ENCODE data around the gene SLC26A1. TPM values are rescaled to one million over a fixed set of nuclear protein-coding genes. Genes with fewer than 3 reads are reported as not detected.
A peak's percentile ranks its signal among the peaks of the same experiment; 100 is the strongest.

Gene SLC26A1
- total and polyA plus RNA-seq, 2 of the 13 experiments (the other 11 are each of a cell fraction or from before 2014, with no cell fraction given), result 5.4 to 22.9 TPM

- TF ChIP-seq, protein P1, sequence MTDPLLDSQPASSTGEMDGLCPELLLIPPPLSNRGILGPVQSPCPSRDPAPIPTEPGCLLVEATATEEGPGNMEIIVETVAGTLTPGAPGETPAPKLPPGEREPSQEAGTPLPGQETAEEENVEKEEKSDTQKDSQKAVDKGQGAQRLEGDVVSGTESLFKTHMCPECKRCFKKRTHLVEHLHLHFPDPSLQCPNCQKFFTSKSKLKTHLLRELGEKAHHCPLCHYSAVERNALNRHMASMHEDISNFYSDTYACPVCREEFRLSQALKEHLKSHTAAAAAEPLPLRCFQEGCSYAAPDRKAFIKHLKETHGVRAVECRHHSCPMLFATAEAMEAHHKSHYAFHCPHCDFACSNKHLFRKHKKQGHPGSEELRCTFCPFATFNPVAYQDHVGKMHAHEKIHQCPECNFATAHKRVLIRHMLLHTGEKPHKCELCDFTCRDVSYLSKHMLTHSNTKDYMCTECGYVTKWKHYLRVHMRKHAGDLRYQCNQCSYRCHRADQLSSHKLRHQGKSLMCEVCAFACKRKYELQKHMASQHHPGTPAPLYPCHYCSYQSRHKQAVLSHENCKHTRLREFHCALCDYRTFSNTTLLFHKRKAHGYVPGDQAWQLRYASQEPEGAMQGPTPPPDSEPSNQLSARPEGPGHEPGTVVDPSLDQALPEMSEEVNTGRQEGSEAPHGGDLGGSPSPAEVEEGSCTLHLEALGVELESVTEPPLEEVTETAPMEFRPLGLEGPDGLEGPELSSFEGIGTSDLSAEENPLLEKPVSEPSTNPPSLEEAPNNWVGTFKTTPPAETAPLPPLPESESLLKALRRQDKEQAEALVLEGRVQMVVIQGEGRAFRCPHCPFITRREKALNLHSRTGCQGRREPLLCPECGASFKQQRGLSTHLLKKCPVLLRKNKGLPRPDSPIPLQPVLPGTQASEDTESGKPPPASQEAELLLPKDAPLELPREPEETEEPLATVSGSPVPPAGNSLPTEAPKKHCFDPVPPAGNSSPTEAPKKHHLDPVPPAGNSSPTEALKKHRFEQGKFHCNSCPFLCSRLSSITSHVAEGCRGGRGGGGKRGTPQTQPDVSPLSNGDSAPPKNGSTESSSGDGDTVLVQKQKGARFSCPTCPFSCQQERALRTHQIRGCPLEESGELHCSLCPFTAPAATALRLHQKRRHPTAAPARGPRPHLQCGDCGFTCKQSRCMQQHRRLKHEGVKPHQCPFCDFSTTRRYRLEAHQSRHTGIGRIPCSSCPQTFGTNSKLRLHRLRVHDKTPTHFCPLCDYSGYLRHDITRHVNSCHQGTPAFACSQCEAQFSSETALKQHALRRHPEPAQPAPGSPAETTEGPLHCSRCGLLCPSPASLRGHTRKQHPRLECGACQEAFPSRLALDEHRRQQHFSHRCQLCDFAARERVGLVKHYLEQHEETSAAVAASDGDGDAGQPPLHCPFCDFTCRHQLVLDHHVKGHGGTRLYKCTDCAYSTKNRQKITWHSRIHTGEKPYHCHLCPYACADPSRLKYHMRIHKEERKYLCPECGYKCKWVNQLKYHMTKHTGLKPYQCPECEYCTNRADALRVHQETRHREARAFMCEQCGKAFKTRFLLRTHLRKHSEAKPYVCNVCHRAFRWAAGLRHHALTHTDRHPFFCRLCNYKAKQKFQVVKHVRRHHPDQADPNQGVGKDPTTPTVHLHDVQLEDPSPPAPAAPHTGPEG (CRISPR knock-in tag; IDR thresholded peaks at IDR 0.05), result peak; percentile 6; the same call in 1 of the 2 replicates
Measured at GRCh38 chr4:973431-974397, 19.5 kb downstream of the SLC26A1 start, which contains the start of gene DGKQ (continued).

- FAIRE-seq (no peak), ATAC-seq (peak; percentile 56), DNase-seq (ENCODE audit: low spot score) (no peak)
- POLR2A ChIA-PET, result interaction anchor here (1.4 kb wide), 2 partner anchors 14 to 41 kb away, joined by 3 to 4 read pairs; partner anchors contain the start of genes GAK, IDUA and TMEM175
- CTCF ChIA-PET (ENCODE audit: low intra/inter-chr PET ratio, low total read pairs), result no interaction called here
- peaks cover 21% of the 10 kb centered on the region for H3K4me1 ChIP-seq (ENCODE audit: insufficient read depth, low read length)
- no peaks in the 10 kb centered on the region for H3K36me3 ChIP-seq (replicated peaks in 1 of 2; ENCODE audit: control insufficient read depth in 1 of 2, insufficient read depth in 2 of 2, low read length in 2 of 2)
- H3K79me2 ChIP-seq (ENCODE audit: insufficient read depth, low read length), result no peaks in the 10 kb centered on the region
- H3K9ac ChIP-seq (ENCODE audit: insufficient read depth, low read depth, low read length), result peak overlapping the region; percentile 67
- WGBS (ENCODE audit: low lambda C conversion rate), result 0% methylated on average over 2 of the region's 65 CpGs
- H3K27me3 ChIP-seq (ENCODE audit: control insufficient read depth in 1 of 2, insufficient read depth in 2 of 2, low read length in 2 of 2), result peaks cover 0 to 3% of the 10 kb centered on the region in 2 experiments; a peak in 2 of 5 replicates
- no peaks in the 10 kb centered on the region for H3K9me3 ChIP-seq (ENCODE audit: low read length)
- intact Hi-C loops (cut with micrococcal nuclease; ENCODE audit: unreplicated experiment) (loop anchor here (2.0 kb wide), 1 partner anchor 20 kb away; the partner anchor contains the start of gene SLC26A1), in situ Hi-C loops (cut with HindIII; ENCODE audit: extremely low pct_ligation_motif_present, low pct_unique_long_range_greater_than_20kb) (no loop called here)
- no peak overlapping the region for H3K27ac ChIP-seq (ENCODE audit: extremely low read length, insufficient read depth, low read length)
- H3K4me3 ChIP-seq (replicated peaks in 1 of 3; ENCODE audit: insufficient read depth in 1 of 3, low read depth in 2 of 3, low read length in 3 of 3), result peak overlapping the region; percentile 74 to 87 (median 81)
- H2AFZ ChIP-seq (ENCODE audit: low read length), result no peak overlapping the region
- H3K4me2 ChIP-seq (ENCODE audit: low read depth, low read length), result peak overlapping the region; percentile 98
- H4K20me1 ChIP-seq (ENCODE audit: insufficient read depth, low read length), result peaks cover 3% of the 10 kb centered on the region; the same call in 1 of the 2 replicates
- BruUV-seq (replicated peaks), result no TSS peak
- TF ChIP-seq, protein P2, sequence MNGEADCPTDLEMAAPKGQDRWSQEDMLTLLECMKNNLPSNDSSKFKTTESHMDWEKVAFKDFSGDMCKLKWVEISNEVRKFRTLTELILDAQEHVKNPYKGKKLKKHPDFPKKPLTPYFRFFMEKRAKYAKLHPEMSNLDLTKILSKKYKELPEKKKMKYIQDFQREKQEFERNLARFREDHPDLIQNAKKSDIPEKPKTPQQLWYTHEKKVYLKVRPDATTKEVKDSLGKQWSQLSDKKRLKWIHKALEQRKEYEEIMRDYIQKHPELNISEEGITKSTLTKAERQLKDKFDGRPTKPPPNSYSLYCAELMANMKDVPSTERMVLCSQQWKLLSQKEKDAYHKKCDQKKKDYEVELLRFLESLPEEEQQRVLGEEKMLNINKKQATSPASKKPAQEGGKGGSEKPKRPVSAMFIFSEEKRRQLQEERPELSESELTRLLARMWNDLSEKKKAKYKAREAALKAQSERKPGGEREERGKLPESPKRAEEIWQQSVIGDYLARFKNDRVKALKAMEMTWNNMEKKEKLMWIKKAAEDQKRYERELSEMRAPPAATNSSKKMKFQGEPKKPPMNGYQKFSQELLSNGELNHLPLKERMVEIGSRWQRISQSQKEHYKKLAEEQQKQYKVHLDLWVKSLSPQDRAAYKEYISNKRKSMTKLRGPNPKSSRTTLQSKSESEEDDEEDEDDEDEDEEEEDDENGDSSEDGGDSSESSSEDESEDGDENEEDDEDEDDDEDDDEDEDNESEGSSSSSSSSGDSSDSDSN (CRISPR knock-in tag; IDR thresholded peaks at IDR 0.05), result peak; percentile 52; the same call in 1 of the 2 replicates
Measured at GRCh38 chr4:972651-973424, 20.4 kb downstream of the SLC26A1 start.

All from HepG2 (cell line).